Activated naive CD8-positive, alpha-beta T cell treated with anti-CD3 and anti-CD28 coated beads for 36 hours (primary cell): Measurements from ENCODE around the gene MCM9. TPM values are rescaled to one million over a fixed set of nuclear protein-coding genes. Genes with fewer than 3 reads are reported as not detected.
"Not testable (repeated sequence)": the region's sequence is repeated elsewhere in the genome, so short reads cannot be mapped to it uniquely, and the experiment has no call there.

Experiments used
- DNase-seq: peaks from one replicate; pipeline ENCODE4 v3.0.0; 2021
- H3K27ac Mint-ChIP-seq: one replicate; pipeline ENCODE4 v1.8.0; 2022; ENCODE audit warnings: mild to moderate bottlenecking, moderate library complexity, mixed read lengths
- H3K27me3 Mint-ChIP-seq: one replicate; pipeline ENCODE4 v1.8.0; 2022; ENCODE audit warnings: mild to moderate bottlenecking, mixed read lengths
- H3K36me3 Mint-ChIP-seq: one replicate; pipeline ENCODE4 v1.8.0; 2021; ENCODE audit warnings: mild to moderate bottlenecking, mixed read lengths
- H3K4me1 Mint-ChIP-seq: one replicate; pipeline ENCODE4 v1.8.0; 2021; ENCODE audit warnings: mixed read lengths
- H3K4me3 Mint-ChIP-seq: one replicate; pipeline ENCODE4 v1.8.0; 2022; ENCODE audit warnings: mild to moderate bottlenecking, moderate library complexity, mixed read lengths
- H3K9me3 Mint-ChIP-seq: one replicate; pipeline ENCODE4 v1.8.0; 2022; ENCODE audit warnings: mixed read lengths
- total RNA-seq, 2 experiments: library from RNA; stranded (reverse); gene quantifications; one replicate each; pipeline ENCODE4 v1.2.3, GENCODE V29; 2021

Gene MCM9
- total RNA-seq, 2 experiments from 2014 or later: 20.0 to 20.3 TPM

- Mint-ChIP-seq H3K9me3 (peaks cover 19% of the 10 kb centered on the region), H3K4me1 (peaks cover 34% of the 10 kb centered on the region), H3K27ac (no peak overlapping the region), H3K36me3 (peaks cover 56% of the 10 kb centered on the region), H3K4me3 (no peak overlapping the region), H3K27me3 (no peaks in the 10 kb centered on the region)
- DNase-seq: no peak
Observed at GRCh38 chr6:118871331-118871730, 63.6 kb downstream of the MCM9 start.

- H3K4me1 Mint-ChIP-seq: peaks cover 42% of the 10 kb centered on the region
- H3K9me3 Mint-ChIP-seq: peaks cover 28% of the 10 kb centered on the region
- no peak for DNase-seq
- H3K27me3 Mint-ChIP-seq: no peaks in the 10 kb centered on the region
- peaks cover 61% of the 10 kb centered on the region for H3K36me3 Mint-ChIP-seq
- H3K27ac Mint-ChIP-seq: peak overlapping the region; percentile 54
- no peak overlapping the region for H3K4me3 Mint-ChIP-seq
Observed at GRCh38 chr6:118869894-118870589, 64.9 kb downstream of the MCM9 start.

GRCh38 chr6:118869350-118869749 lies 65.6 kb downstream of the MCM9 start:
- Mint-ChIP-seq H3K9me3 (peaks cover 28% of the 10 kb centered on the region), H3K4me1 (peaks cover 47% of the 10 kb centered on the region), H3K4me3 (no peak overlapping the region), H3K36me3 (peaks cover 59% of the 10 kb centered on the region), H3K27me3 (no peaks in the 10 kb centered on the region), H3K27ac (peak overlapping the region; percentile 54)
- DNase-seq: no peak

- H3K27ac Mint-ChIP-seq, H3K4me3 Mint-ChIP-seq, DNase-seq, H3K27me3 Mint-ChIP-seq: not testable (repeated sequence)
- Mint-ChIP-seq H3K36me3 (peaks cover 62% of the 10 kb centered on the region), H3K4me1 (peaks cover 50% of the 10 kb centered on the region), H3K9me3 (peaks cover 28% of the 10 kb centered on the region)
Observed at GRCh38 chr6:118868901-118869300, 66.1 kb downstream of the MCM9 start.

- H3K9me3 Mint-ChIP-seq: peaks cover 33% of the 10 kb centered on the region
- H3K27me3 Mint-ChIP-seq: no peaks in the 10 kb centered on the region
- peaks cover 63% of the 10 kb centered on the region for H3K36me3 Mint-ChIP-seq
- H3K4me1 Mint-ChIP-seq: peaks cover 59% of the 10 kb centered on the region
- no peak for DNase-seq
- no peak overlapping the region for H3K4me3 Mint-ChIP-seq
- no peak overlapping the region for H3K27ac Mint-ChIP-seq
Observed at GRCh38 chr6:118867181-118867580, 67.8 kb downstream of the MCM9 start.

- peak overlapping the region; percentile 87 for H3K27ac Mint-ChIP-seq
- H3K9me3 Mint-ChIP-seq: peaks cover 33% of the 10 kb centered on the region
- H3K4me3 Mint-ChIP-seq: no peak overlapping the region
- H3K4me1 Mint-ChIP-seq: peaks cover 50% of the 10 kb centered on the region
- no peak for DNase-seq
- H3K27me3 Mint-ChIP-seq: no peaks in the 10 kb centered on the region
- peaks cover 64% of the 10 kb centered on the region for H3K36me3 Mint-ChIP-seq
Observed at GRCh38 chr6:118865100-118865391, 69.9 kb downstream of the MCM9 start.

- H3K27me3 Mint-ChIP-seq: no peaks in the 10 kb centered on the region
- peaks cover 64% of the 10 kb centered on the region for H3K36me3 Mint-ChIP-seq
- peaks cover 50% of the 10 kb centered on the region for H3K4me1 Mint-ChIP-seq
- peak overlapping the region; percentile 71 for H3K4me3 Mint-ChIP-seq
- peak overlapping the region; percentile 87 for H3K27ac Mint-ChIP-seq
- peaks cover 33% of the 10 kb centered on the region for H3K9me3 Mint-ChIP-seq
- no peak for DNase-seq
Observed at GRCh38 chr6:118864341-118865099, 70.4 kb downstream of the MCM9 start.

- Mint-ChIP-seq H3K27ac (no peak overlapping the region), H3K36me3 (peaks cover 56% of the 10 kb centered on the region), H3K27me3 (no peaks in the 10 kb centered on the region), H3K9me3 (peaks cover 25% of the 10 kb centered on the region), H3K4me1 (peaks cover 60% of the 10 kb centered on the region), H3K4me3 (no peak overlapping the region)
- DNase-seq: no peak
Observed at GRCh38 chr6:118862443-118862842, 72.5 kb downstream of the MCM9 start.

GRCh38 chr6:118860880-118861279 lies 74.1 kb downstream of the MCM9 start:
- peaks cover 14% of the 10 kb centered on the region for H3K9me3 Mint-ChIP-seq
- no peak overlapping the region for H3K4me3 Mint-ChIP-seq
- no peak for DNase-seq
- H3K36me3 Mint-ChIP-seq: peaks cover 46% of the 10 kb centered on the region
- H3K27ac Mint-ChIP-seq: no peak overlapping the region
- no peaks in the 10 kb centered on the region for H3K27me3 Mint-ChIP-seq
- H3K4me1 Mint-ChIP-seq: peaks cover 63% of the 10 kb centered on the region

- Mint-ChIP-seq H3K27me3 (no peaks in the 10 kb centered on the region), H3K9me3 (peaks cover 11% of the 10 kb centered on the region), H3K27ac (no peak overlapping the region), H3K4me3 (no peak overlapping the region), H3K4me1 (peaks cover 64% of the 10 kb centered on the region), H3K36me3 (peaks cover 41% of the 10 kb centered on the region)
- no peak for DNase-seq
Observed at GRCh38 chr6:118860363-118860762, 74.6 kb downstream of the MCM9 start.

- Mint-ChIP-seq H3K9me3 (peaks cover 11% of the 10 kb centered on the region), H3K4me3 (no peak overlapping the region), H3K36me3 (peaks cover 41% of the 10 kb centered on the region), H3K4me1 (peaks cover 58% of the 10 kb centered on the region), H3K27ac (peak overlapping the region; percentile 38), H3K27me3 (no peaks in the 10 kb centered on the region)
- no peak for DNase-seq
Observed at GRCh38 chr6:118859517-118860064, 75.4 kb downstream of the MCM9 start.

GRCh38 chr6:118856301-118856700 lies 78.7 kb downstream of the MCM9 start:
- Mint-ChIP-seq H3K4me3 (no peak overlapping the region), H3K27ac (no peak overlapping the region), H3K9me3 (peaks cover 5% of the 10 kb centered on the region), H3K27me3 (no peaks in the 10 kb centered on the region), H3K4me1 (peaks cover 40% of the 10 kb centered on the region), H3K36me3 (peaks cover 24% of the 10 kb centered on the region)
- DNase-seq: no peak

- H3K36me3 Mint-ChIP-seq: peaks cover 14% of the 10 kb centered on the region
- H3K27ac Mint-ChIP-seq: no peak overlapping the region
- DNase-seq: no peak
- H3K4me3 Mint-ChIP-seq: no peak overlapping the region
- H3K27me3 Mint-ChIP-seq: no peaks in the 10 kb centered on the region
- peaks cover 21% of the 10 kb centered on the region for H3K4me1 Mint-ChIP-seq
- H3K9me3 Mint-ChIP-seq: no peaks in the 10 kb centered on the region
Observed at GRCh38 chr6:118853408-118853807, 81.6 kb downstream of the MCM9 start.

GRCh38 chr6:118844915-118845314 lies 90.0 kb downstream of the MCM9 start:
- Mint-ChIP-seq H3K9me3 (peaks cover 4% of the 10 kb centered on the region), H3K4me1 (peaks cover 23% of the 10 kb centered on the region), H3K27me3 (no peaks in the 10 kb centered on the region), H3K36me3 (peaks cover 36% of the 10 kb centered on the region), H3K27ac (peak overlapping the region; percentile 79), H3K4me3 (no peak overlapping the region)
- no peak for DNase-seq

- peak overlapping the region; percentile 78 for H3K27ac Mint-ChIP-seq
- H3K9me3 Mint-ChIP-seq: peaks cover 7% of the 10 kb centered on the region
- peak; percentile 14 for DNase-seq
- H3K4me1 Mint-ChIP-seq: peaks cover 23% of the 10 kb centered on the region
- no peaks in the 10 kb centered on the region for H3K27me3 Mint-ChIP-seq
- H3K4me3 Mint-ChIP-seq: peak overlapping the region; percentile 40
- peaks cover 47% of the 10 kb centered on the region for H3K36me3 Mint-ChIP-seq
Observed at GRCh38 chr6:118843685-118844390, 91.1 kb downstream of the MCM9 start.
